ENCODE results near the gene PRRC1.
A peak's percentile ranks its signal among the peaks of the same experiment; 100 is the strongest.
"Not testable (repeated sequence)": the region's sequence is repeated elsewhere in the genome, so short reads cannot be mapped to it uniquely, and the experiment has no call there.

The PRRC1 gene

DNA sequence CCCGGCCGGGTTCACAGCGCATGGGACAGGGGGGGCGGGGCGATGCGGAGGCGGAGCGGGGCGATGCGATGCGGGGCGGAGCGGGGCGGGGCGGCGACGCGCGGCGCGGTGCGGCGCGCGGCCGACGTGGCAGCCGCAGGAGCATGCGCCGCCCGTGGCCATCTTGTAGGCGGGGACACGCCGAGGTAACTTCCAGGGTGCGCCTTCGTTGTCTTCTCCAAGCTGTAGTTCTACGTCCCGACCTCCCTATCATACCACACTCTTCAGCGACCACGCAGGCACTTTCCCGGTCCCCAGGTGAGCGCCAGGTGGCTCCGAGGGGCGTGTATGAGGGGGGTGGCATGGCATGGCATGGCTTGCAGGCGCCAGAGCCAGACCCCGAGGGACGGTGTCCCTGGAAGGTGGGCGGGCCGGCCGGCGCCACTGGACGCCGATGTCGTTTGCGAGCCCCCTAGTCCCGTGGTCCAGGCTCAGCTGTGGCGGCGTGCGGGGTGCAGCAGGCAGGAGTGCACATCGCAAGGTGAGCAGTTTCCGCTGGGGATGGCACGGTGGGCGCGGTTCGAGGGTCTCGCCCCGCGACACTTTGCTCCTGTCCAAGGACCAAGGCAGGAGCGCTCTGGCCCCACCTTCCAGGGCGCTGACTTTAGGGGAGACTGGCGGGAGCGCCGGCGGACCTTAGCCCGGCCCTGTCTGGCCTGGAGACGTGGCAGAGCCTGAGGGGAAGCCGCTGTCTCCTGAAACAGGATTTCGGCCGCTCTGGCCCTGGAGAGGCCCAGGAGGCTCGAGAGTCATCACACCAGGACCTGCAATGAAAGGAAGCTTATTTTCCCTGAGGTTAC, at the start of gene PRRC1:
PRRC1 (plus strand) TSS at position 161 of the 839 bp plus-strand sequence. CDS start 5,840 bp downstream, outside the sequence.
- DNase-seq = peak; percentile 82

DNA sequence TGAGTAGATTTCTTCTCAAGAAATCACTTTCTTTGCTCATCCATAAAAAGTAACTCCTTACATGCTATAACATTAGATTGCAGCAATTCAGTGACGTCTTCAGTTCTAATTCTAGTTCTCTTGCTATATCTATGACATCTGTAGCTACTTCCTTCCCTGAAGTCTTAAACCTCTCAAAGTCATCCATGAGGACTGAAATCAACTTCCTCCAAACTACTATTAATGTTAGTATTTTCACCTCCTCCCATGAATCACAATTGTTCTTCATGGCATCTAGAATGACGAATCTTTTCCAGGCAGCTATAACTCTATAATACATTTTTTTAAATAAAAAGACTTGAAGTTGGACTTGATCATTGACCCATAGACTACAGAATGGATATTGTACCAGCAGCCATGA, 46.2 kb upstream of the PRRC1 start:
- no peak for DNase-seq

DNA sequence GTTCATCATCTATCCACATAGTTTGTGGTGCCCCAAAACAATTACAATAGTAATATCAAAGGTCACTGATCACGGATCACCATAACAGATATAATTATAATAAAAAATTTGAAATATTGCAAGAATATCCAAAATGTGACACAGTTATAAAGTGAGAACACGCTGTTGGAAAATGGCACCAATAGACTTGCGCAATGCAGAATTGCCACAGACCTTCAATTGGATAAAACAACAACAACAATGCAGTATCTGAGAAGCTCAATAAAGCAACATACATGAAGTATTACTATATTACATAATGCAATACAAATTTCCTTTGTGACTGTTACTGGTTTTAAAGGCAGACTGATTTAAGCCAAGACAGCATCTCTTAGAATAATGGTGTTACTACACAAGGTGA, 44.7 kb upstream of the PRRC1 start:
- DNase-seq = no peak

DNA sequence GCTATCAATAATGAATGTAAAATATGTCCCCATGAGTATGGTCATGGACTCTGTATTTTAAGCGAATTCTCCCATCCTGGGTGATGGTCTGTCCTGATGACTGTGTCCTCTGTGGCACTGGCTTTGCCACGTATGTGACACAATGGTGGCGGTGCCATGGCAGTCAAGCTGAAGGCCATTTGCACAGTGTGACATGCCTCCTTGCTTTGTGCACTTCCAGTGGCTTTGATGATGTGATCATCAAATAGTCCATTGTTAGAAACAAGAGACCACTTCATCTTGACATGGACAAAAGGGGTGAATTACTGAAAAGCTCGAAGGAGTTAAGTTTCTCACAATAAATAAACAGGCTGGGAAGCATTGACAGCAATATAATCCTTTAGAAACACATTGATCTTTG, 31.0 kb upstream of the PRRC1 start:
- no peak for DNase-seq

DNA sequence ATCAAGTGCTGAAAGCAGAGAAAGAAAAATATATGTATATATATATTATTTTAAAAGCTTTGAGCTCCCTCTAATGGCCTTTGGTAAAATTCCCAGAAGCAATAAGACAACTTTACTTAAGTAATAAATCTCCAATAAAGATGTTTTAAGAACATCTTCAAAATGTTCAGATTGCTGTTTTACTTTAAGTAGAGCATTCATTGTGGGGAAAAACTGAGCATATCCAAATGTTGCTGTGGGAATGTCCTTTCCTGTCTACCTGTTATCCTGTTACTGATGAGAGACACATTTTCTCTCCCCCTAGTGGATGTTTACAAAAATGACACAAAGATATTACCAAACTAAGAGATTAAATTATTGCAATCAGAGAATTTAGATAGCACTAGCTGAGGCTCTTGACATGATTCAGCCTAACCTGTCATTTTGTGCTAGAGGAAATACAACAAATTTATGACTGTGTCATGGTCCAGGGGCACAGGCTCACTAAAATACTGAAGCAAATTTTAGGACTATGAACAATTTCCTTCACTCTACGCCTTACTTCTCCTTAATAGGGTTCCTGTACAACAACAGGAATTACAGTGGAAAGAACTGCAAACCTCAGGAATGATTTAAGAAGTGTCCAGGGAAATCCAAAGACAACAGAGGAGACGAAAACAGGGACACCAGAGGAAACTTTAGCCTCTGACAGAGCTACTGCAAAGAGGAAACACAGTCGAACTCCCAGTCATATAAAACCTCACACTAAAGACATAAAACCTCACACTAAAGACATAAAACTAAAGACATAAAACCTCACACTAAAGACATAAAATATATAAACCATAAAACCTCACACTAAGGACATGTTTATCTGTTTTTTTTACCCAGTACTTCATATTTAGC, 24.3 kb upstream of the PRRC1 start:
- no peak for DNase-seq

DNA sequence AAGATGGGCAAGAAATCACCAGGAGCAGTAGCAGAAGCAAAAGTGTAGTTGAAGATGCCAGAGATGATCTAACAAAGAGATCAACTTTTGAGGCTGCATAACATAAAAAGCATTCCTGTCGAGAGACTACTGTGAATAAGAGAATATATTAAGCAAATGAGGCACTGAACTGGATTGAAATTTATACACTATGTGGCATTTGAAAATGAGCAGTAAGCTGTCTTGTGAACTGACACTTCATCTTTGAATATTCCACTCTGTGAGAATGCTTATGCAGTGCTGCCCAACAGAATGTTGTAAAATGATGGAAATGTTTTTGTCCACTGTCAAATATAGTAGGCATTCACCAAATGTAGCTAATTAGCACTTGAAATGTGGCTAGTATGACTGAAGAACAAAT, 18.9 kb upstream of the PRRC1 start:
- DNase-seq = no peak

DNA sequence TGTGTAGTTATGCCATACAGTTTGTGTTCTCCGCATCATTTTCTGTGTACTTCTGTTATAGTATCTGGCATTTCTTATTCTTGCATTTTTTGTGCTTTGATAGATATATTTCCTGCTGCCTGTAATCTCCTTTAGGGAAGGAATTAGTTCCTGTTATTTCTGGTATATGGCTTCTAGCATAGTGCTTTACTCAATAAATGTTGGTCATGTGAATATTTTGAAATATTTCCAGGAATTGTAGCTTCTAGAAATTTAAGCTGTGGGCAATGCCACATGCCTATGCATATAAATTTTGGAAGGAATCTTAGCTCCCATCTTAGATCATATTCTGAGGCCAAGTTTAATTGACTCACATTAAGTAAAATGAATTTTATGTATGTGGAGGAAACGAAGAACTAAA, 11.5 kb upstream of the PRRC1 start:
- no peak for DNase-seq

DNA sequence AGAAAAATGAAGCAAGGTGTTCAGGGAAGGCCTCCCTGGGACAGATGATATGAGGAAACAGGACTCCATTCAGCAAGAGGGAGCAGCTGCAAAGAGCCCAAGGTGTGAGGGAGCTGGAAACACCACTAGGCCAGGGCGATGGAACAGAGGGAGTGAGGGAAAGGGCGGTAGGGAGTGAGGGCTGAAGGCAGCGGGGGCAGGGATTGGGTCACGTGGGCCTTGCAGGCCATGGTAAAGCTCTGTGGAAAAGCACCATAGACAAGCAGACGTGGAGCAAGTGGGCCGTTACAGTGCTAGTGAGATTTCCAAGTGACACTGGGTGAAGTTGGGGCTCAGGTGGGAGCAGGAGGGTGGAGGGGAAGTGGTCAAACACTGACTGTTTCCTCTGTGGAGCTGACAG, 10.8 kb upstream of the PRRC1 start:
- DNase-seq = no peak

DNA sequence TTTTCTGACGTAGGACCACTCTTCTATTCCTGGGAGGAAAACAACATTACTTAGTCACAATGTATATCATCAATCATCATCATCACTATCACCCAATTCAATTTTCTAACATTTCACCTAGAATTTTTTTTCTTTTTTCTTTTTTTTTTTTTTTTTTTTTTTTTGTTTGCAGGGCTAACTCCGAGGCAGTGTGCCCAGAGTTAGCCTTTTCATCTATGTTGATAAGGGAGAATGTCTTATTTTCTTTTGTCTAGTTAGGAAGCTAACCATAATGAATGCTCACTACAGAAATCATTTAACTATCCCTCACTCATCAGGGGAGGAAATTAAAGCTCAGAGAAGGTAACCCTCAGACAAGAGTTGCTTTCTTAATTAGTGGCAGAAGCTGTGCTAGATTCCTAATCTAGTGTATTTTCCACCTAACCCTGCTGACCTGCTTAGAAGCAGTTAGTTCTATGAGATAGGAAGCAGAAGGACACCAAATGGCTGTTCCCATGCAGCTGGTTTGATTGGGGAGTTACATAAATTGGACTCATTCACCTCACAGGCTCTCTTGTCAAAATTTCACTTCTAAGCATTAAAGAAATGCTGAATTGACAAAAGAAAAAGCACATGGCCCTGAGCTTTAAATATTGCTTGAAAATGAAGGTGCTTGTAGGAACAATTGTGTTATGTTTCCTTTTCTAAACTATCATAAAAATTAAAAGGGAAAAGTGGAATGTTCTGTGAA, 8.6 kb upstream of the PRRC1 start:
- DNase-seq = no peak

DNA sequence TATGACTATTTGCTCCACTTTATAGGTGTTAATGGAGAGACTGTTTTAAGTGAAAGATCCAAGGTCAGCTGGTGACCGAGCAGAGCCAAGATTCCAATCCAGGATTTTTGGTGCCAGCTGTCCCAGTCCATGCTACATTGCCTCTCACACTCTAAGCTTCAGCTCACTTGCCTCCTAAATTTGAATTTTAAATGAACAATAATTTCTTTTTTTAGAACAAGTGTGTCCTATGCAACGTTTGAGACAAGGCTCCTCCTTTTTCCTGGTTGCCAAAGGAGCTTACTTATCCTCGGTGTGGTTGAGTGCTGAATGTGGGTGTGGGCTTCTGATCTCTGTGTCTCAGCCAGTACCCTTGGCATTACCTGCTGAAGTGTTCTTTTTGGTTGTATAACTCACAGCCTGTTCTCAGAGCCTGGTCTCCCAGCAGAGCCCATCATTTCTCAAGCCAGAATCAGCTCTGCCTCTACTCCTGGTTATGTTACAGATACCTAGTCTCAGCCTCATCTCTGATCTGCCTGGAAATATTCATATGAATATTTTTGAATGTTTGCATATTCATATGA, 4.0 kb upstream of the PRRC1 start:
- DNase-seq = no peak

DNA sequence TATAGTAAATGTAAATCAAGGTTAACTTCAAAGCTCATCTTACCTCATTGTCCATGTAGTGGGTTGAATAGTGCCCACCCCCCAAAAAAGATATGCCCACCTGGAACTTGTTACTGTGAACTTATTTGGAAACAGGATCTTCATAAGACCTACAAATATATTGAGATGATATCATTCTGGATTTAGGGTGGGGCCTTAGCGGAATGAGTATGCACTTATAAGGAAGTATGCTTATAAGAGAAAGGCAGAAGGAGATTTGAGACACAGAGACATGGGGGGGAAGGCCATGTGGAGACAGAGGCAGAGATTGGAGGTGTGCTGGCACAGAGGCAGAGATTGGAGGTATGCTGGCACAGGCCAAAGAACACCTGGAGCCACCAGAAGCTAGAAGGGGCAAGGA, 2.6 kb upstream of the PRRC1 start:
- no peak for DNase-seq

DNA sequence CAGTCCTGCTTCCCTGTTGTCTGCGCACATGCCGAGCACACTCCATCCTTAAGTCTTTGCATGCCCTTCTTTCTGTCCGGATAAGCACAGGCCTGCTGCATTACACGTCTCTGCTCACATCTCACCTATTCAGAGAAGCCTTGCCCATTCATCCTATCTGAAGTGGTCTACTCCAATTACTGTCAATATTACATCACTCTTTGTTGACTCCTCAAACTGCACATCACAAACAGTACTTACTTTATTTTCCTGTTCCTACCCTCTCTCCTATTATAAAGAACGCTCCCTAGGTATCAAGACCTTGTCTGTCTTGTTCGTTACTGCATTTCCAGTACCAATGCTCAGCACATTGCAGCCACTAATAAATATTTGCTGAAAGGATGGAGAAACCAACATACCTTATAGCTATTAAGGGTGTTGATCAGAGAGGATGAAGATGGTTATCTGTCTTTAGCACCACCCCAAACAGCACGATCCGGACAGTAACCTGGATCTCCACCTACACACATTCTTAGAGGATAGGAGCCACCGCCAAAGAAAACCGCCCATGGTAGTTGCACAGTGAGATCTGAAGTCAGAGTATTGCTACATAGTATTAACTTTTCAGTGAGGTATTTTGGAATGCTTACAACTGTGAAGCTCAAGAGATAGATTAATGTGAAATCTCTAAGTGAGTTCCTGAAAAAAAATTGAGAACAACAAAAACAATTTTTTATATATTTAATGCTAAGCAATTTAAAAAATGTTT, 1.6 kb upstream of the PRRC1 start:
- DNase-seq = no peak

DNA sequence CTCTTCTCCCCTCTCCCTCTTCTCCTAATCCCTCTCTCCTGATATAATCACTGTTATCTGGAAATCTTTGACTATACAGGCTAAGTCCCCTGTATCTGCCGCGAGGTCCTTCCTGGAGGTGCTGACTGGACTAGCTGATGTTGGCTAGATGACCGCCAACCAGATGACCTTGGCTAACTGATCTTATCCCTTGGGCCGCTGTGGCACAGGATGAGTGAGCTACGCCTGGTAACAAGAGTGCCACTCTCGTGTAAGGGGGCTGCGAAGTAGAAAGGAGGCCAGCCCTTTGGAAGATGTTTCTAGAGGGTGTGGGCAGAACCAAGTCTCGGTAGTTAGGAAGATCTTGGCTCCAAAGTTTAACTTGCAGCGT, 345 bp upstream of the PRRC1 start:
- no peak for DNase-seq

DNA sequence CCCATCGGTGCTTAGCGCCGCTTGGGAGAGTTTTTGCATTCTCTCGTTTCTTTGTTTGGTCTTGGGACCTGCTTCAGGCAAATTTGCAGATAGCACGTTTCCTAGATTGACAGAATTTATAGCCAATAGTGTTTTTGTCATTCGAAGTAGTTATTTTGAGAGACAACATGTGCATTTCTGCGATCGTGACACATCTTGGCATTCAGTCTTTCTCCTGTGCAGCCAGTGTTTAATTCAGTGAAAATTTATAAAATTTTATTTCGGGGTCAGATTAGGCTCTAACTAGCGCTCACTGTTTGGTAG, 830 bp downstream of the PRRC1 start:
- DNase-seq = no peak

DNA sequence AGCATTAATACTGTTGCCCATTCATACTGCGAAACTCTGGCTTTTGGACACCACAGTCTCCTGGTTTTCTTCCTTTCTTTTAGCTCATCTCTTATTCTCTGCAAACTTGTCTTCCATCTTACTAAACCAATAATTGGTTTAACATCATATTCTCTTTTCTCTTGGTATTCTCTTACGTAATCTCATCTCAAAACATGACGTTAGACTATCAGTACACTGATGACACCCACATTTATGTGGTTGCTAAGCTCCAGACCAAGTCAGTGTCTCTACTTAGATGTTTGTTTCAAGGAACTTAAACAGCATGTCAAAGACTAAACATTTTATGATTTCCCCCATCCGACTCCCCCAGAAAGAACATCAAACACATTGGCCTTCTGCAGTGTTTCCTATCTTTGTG, 2.1 kb downstream of the PRRC1 start:
- no peak for DNase-seq

DNA sequence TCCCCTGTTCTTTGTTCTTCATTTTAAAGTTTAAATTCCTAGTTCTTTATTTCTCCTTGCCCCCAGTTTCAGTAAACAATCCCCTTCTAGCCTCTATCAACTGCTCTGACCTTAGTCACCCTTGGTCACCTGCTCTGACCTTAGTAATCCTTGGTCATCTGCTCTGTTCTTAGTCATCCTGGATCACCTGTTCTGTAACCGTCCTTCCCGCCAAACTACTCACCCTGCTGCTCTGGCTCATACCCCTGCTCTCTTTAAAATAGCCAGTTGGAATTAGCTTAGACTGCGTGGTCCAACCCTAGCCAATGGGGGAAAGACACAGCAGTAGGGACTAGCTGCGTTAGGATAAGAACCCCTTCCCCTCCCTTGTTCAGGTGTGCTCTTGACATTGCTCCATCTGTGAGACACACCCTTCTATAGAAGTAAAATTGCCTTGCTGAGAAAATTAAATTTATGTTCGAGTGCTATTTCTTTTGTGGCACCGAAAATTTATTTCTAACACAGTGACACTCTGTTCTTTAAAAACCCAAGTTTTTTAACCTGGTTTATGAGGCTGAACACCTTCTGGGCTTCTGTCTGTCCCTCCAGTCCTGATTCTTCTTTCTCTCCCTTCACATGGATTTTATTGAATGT, 3.8 kb downstream of the PRRC1 start:
- DNase-seq = no peak

DNA sequence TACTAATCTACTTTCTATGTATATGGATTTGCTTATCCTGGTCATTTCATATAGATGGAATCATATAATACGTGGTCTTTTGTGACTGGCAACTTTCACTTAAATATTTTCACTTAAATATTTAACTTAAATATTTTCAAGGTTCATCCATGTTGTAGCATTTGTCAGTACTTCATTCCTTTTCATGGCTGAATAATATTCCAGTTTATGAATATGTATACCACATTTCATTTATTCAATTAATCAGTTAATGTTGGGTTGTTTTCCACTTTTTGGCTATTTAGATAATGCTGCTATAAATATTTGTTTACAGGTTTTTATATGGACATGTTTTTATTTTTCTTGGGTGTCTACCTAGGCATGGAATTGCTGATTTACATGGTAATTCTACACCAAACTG, 7.7 kb downstream of the PRRC1 start:
- DNase-seq = no peak

DNA sequence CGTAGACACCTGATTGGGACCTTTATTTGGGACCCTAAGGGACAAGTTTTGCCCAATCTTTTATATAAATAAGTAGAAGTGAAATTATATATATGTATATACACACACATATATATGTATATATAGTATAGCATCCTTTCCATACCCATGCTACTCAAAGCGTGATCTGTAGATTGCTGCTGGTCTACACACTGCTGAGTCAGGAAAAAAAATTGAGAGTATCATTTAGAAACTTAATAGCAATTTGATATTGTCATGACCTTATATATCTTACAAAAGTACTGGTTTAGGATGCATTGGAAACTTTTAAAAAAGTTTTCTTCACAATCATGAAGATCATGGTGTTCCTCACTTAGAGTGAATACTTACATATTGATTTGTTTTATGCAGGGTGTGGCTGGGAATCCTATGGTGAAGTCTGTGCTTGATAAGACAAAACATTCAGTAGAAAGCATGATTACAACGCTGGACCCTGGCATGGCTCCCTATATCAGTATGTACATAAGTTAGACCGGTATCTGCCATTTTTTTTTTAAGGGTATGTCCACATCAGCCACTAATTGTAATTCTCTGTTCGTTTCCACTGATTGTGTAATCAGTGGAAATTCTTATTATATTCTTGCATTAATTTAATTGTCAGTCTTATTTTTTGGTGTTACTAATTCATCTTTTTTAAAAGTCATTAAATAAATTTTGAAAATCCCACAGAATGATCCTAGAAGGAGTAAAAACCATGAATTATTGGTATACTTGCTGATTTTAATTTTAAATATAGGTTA, 12.7 kb downstream of the PRRC1 start:
- DNase-seq = no peak

DNA sequence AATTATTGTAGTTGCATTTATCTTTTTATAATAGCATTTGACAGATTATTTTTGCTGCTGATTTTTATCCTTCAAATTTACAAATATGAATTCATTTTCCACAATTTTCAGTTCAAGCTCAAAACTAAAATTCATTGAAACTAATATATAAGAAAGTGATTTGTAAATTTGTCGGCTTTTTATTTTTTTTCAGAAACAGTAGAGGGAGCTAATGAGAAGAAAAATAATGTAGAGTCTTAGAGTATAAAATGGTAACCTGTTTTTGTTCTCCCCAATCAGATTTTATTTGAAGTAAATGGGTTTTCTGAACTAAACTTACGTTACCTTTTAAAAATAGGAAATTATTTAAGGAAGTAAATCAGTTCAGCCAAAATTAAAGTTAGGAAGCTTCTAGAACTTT, 19.2 kb downstream of the PRRC1 start:
- DNase-seq = no peak

DNA sequence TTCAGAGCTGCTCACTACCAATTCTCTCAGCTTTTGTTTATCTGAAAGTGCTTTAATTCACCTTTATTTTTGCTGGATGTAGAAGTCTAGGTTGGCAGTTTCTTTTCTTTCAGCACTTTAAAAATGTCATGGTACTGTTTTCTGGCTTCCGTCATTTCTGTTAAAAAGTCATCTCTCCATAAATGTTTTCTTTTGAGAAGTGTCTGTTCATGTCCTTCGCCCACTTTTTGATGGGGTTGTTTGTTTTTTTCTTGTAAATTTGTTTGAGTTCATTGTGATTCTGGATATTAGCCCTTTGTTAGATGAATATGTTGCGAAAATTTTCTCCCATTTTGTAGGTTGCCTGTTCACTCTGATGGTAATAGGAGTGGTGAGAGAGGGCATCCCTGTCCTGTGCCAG, 23.1 kb downstream of the PRRC1 start:
- DNase-seq = not testable (repeated sequence)

DNA sequence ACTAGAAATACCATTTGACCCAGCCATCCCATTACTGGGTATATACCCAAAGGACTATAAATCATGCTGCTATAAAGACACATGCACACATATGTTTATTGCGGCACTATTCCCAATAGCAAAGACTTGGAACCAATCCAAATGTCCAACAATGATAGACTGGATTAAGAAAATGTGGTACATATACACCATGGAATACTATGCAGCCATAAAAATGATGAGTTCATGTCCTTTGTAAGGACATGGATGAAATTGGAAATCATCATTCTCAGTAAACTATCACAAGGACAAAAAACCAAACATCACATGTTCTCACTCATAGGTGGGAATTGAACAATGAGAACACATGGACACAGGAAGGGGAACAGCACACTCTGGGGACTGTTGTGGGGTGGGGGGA, 27.8 kb downstream of the PRRC1 start:
- DNase-seq = not testable (repeated sequence)

Data from activated T-cell treated with anti-CD3 and anti-CD28 coated beads, Interleukin-2, amount 50 U/mL, for 1 hour (primary cell).